Muscle layer of duodenum (tissue), 2 donors: ENCODE data around the gene GRK7.
"Not testable (repeated sequence)": the region's sequence is repeated elsewhere in the genome, so short reads cannot be mapped to it uniquely, and the experiment has no call there.

ENCODE experiments used
- H3K27ac ChIP-seq: one replicate; pipeline ENCODE4 v1.7.0; 2013; ENCODE audit warnings: mild to moderate bottlenecking, low read length
- H3K27me3 ChIP-seq: one replicate; pipeline ENCODE4 v1.7.0; 2013; ENCODE audit warnings: low read depth, mild to moderate bottlenecking, control low read depth, low read length
- H3K36me3 ChIP-seq, 2 donors: one replicate each; pipeline ENCODE4 v1.7.0; 2013; ENCODE audit warnings: low read length in 2 of 2, control low read depth in 1 of 2, mild to moderate bottlenecking in 1 of 2; ENCODE audit not compliant: insufficient read depth in 2 of 2, control insufficient read depth in 1 of 2
- H3K4me1 ChIP-seq, 2 donors: one replicate each; pipeline ENCODE4 v1.7.0; 2013; ENCODE audit warnings: low read length in 2 of 2, mild to moderate bottlenecking in 2 of 2, control low read depth in 1 of 2, moderate library complexity in 1 of 2; ENCODE audit not compliant: insufficient read depth in 2 of 2, control insufficient read depth in 1 of 2
- H3K4me3 ChIP-seq, 2 donors: one replicate each; pipeline ENCODE4 v1.7.0; 2013; ENCODE audit warnings: low read length in 2 of 2, low read depth in 1 of 2, mild to moderate bottlenecking in 1 of 2
- H3K9me3 ChIP-seq, 2 donors: one replicate each; pipeline ENCODE4 v1.7.0; 2013; ENCODE audit warnings: low read length in 2 of 2, control low read depth in 1 of 2, mild to moderate bottlenecking in 1 of 2; ENCODE audit not compliant: control insufficient read depth in 1 of 2
- donor health status: healthy.

Gene GRK7

DNA sequence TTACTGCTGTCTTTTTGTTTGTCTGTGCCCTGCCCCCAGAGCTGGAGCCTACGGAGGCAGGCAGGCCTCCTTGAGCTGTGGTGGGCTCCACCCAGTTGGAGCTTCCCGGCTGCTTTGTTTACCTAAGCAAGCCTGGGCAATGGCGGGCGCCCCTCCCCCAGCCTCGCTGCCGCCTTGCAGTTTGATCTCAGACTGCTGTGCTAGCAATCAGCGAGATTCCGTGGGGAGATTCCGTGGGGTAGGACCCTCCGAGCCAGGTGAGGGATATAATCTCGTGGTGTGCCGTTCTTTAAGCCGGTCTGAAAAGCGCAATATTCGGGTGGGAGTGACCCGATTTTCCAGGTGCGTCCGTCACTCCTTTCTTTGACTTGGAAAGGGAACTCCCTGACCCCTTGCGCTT, 656 bp upstream of the GRK7 start:
- not testable (repeated sequence) for H3K4me1 ChIP-seq, H3K27me3 ChIP-seq, H3K36me3 ChIP-seq, H3K4me3 ChIP-seq, H3K9me3 ChIP-seq, H3K27ac ChIP-seq

GRCh38 chr3:141764045-141764444, 837 bp downstream of the GRK7 start:
- Histone ChIP-seq H3K4me1 (no peaks in the 10 kb centered on the region), H3K9me3 (no peaks in the 10 kb centered on the region), H3K27ac (no peak overlapping the region), H3K36me3 (no peaks in the 10 kb centered on the region), H3K27me3 (no peaks in the 10 kb centered on the region), H3K4me3 (no peak overlapping the region)

- Histone ChIP-seq H3K4me3 (no peak overlapping the region), H3K27me3 (no peaks in the 10 kb centered on the region), H3K9me3 (no peaks in the 10 kb centered on the region), H3K36me3 (no peaks in the 10 kb centered on the region), H3K4me1 (no peaks in the 10 kb centered on the region), H3K27ac (no peak overlapping the region)
Observed at GRCh38 chr3:141764465-141764864, 1.3 kb downstream of the GRK7 start.

GRCh38 chr3:141764986-141765385, 1.8 kb downstream of the GRK7 start:
- H3K27ac ChIP-seq: no peak overlapping the region

GRCh38 chr3:141767066-141767465, 3.9 kb downstream of the GRK7 start:
- no peaks in the 10 kb centered on the region for H3K36me3 ChIP-seq

More at GRCh38 chr3:141764986-141765385, 1.8 kb downstream of the GRK7 start:
- Histone ChIP-seq H3K4me1 (no peaks in the 10 kb centered on the region), H3K36me3 (no peaks in the 10 kb centered on the region), H3K9me3 (no peaks in the 10 kb centered on the region), H3K4me3 (no peak overlapping the region), H3K27me3 (no peaks in the 10 kb centered on the region)

GRCh38 chr3:141769221-141769894, 6.2 kb downstream of the GRK7 start:
- H3K9me3 ChIP-seq: no peaks in the 10 kb centered on the region

More at GRCh38 chr3:141767066-141767465, 3.9 kb downstream of the GRK7 start:
- H3K9me3 ChIP-seq: no peaks in the 10 kb centered on the region
- no peaks in the 10 kb centered on the region for H3K4me1 ChIP-seq
- no peak overlapping the region for H3K4me3 ChIP-seq
- no peaks in the 10 kb centered on the region for H3K27me3 ChIP-seq
- no peak overlapping the region for H3K27ac ChIP-seq

DNA sequence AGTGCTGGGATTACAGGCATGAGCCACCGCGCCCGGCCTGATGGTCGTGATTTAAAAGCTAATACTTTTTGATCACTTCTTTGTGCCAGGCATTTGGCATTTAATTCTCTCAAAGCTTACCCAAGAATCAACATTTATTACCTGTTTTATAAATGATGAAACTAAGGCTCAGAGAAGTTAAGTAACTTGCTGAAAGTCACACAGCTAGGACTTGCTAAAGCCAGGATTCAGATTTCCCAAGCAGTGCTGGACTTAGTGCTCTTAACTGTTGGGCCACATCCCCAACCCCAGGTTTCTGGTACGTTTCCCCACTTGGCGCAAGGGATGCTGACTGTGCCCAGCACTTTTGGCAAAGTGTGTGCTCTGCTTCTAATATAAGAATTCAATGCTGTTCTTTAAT, 10.5 kb downstream of the GRK7 start:
- Histone ChIP-seq H3K9me3 (no peaks in the 10 kb centered on the region), H3K27ac (no peak overlapping the region), H3K36me3 (no peaks in the 10 kb centered on the region), H3K4me3 (no peak overlapping the region), H3K27me3 (no peaks in the 10 kb centered on the region), H3K4me1 (no peaks in the 10 kb centered on the region)

More at GRCh38 chr3:141769221-141769894, 6.2 kb downstream of the GRK7 start:
- no peaks in the 10 kb centered on the region for H3K4me1 ChIP-seq
- no peaks in the 10 kb centered on the region for H3K36me3 ChIP-seq
- no peaks in the 10 kb centered on the region for H3K27me3 ChIP-seq
- H3K4me3 ChIP-seq: no peak overlapping the region
- H3K27ac ChIP-seq: no peak overlapping the region

GRCh38 chr3:141776376-141776775, 13.2 kb downstream of the GRK7 start:
- Histone ChIP-seq H3K27me3 (no peaks in the 10 kb centered on the region), H3K36me3 (no peaks in the 10 kb centered on the region), H3K9me3 (no peaks in the 10 kb centered on the region), H3K4me3 (no peak overlapping the region), H3K4me1 (no peaks in the 10 kb centered on the region), H3K27ac (no peak overlapping the region)

DNA sequence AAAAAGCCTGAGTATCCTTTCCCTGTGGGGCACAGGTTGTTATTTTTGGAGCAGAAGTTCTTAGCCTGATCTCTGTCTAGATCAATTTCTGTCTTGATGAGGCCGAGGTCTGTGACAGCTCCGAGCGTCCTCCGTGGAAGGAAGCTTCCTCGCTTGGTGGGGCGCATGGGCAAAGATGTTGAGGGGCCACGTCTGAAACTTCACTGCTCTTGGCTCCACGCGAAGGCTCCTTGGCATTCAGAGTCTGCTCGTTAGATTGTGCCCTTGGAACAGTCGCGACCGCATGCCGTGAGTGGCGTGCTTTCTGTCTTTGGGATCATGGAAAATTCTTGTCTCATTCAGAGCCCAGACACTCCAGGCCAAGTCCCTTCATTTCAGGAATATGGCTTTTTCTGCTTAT, 13.7 kb downstream of the GRK7 start:
- Histone ChIP-seq H3K27me3 (no peaks in the 10 kb centered on the region), H3K9me3 (no peaks in the 10 kb centered on the region), H3K27ac (no peak overlapping the region), H3K4me3 (no peak overlapping the region), H3K36me3 (no peaks in the 10 kb centered on the region), H3K4me1 (no peaks in the 10 kb centered on the region)

DNA sequence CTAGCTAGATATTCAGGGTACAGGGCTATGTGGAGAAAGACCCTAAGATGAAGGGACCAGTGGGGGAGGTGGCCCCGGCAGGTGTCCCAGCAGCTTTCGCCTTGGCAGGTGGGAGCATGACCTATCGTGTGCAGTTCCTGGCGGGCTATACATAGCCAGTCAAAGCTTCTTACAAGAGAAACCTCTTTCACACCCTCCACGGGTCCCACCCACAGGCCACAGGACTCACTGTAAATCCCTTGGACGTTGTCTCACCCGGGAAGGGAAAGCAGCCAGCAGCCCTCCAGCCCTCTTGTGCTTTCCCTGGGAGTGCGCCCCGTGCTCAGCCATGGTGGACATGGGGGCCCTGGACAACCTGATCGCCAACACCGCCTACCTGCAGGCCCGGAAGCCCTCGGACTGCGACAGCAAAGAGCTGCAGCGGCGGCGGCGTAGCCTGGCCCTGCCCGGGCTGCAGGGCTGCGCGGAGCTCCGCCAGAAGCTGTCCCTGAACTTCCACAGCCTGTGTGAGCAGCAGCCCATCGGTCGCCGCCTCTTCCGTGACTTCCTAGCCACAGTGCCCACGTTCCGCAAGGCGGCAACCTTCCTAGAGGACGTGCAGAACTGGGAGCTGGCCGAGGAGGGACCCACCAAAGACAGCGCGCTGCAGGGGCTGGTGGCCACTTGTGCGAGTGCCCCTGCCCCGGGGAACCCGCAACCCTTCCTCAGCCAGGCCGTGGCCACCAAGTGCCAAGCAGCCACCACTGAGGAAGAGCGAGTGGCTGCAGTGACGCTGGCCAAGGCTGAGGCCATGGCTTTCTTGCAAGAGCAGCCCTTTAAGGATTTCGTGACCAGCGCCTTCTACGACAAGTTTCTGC, 15.0 kb downstream of the GRK7 start:
- no peak overlapping the region for H3K4me3 ChIP-seq
- no peaks in the 10 kb centered on the region for H3K36me3 ChIP-seq
- H3K4me1 ChIP-seq: no peaks in the 10 kb centered on the region
- no peaks in the 10 kb centered on the region for H3K9me3 ChIP-seq
- no peaks in the 10 kb centered on the region for H3K27me3 ChIP-seq
- no peak overlapping the region for H3K27ac ChIP-seq

DNA sequence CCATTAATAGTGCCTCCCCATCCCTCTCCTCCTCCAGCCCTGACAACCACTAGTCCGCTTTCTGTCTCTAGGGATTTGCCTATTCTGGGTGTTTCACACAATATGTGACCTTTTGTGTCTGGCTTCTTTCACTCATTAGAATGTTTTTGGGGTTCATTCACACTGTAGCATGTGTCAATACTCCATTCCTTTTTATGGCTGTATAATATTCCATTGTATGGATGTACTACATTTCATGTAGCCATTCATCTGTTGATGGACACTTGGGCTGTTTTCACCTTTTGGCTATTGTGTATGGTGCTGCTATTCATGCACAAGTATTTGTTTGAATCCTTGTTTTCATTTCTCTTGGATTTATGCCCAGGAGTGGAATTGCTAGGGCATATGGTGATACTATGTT, 16.5 kb downstream of the GRK7 start:
- no peak overlapping the region for H3K4me3 ChIP-seq
- H3K36me3 ChIP-seq: no peaks in the 10 kb centered on the region
- no peak overlapping the region for H3K27ac ChIP-seq

More for the DNA sequence above, 16.5 kb downstream of the GRK7 start:
- H3K4me1 ChIP-seq: no peaks in the 10 kb centered on the region
- no peaks in the 10 kb centered on the region for H3K9me3 ChIP-seq
- no peaks in the 10 kb centered on the region for H3K27me3 ChIP-seq
